Endometrium (tissue), 2 donors: ENCODE results near the gene ADRA1B.
A peak's percentile ranks its signal among the peaks of the same experiment; 100 is the strongest.
"Not testable (repeated sequence)": the region's sequence is repeated elsewhere in the genome, so short reads cannot be mapped to it uniquely, and the experiment has no call there.

Experiments
- FAIRE-seq: peaks from 2 replicates; lab custom pipeline; 2012; peaks lifted over from hg19 to GRCh38; lab: Jason Lieb, UNC
- donor health status: control.
- donor health status: control.

The ADRA1B gene

GRCh38 chr5:159971038-159971437 is 54.8 kb downstream of the ADRA1B start:
- no peak for FAIRE-seq

DNA sequence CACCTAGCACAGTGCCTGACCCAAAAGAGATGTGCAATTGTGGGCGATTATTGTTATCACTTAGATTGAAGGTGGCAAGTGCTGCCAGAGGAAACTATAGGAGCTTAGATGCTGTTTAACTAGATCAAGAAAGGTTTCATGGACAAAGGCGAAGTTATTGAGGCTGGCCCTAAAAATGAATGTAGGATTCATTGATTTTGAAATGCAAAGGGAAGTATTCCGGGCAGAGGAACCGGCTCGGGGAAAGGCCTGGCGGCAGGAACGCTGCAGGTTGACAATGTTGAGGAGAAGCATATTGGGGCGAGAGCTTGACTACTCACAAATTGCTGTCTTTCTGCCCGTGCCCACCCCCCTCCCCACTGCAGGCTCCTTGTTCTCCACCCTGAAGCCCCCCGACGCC is 55.2 kb downstream of the ADRA1B start:
- no peak for FAIRE-seq

DNA sequence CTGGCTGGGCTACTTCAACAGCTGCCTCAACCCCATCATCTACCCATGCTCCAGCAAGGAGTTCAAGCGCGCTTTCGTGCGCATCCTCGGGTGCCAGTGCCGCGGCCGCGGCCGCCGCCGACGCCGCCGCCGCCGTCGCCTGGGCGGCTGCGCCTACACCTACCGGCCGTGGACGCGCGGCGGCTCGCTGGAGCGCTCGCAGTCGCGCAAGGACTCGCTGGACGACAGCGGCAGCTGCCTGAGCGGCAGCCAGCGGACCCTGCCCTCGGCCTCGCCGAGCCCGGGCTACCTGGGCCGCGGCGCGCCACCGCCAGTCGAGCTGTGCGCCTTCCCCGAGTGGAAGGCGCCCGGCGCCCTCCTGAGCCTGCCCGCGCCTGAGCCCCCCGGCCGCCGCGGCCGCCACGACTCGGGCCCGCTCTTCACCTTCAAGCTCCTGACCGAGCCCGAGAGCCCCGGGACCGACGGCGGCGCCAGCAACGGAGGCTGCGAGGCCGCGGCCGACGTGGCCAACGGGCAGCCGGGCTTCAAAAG is 55.7 kb downstream of the ADRA1B start:
- no peak for FAIRE-seq

GRCh38 chr5:159972538-159973362 is 56.5 kb downstream of the ADRA1B start:
- FAIRE-seq: no peak

GRCh38 chr5:159975462-159976019 is 59.3 kb downstream of the ADRA1B start:
- FAIRE-seq: no peak

- no peak for FAIRE-seq
Observed at GRCh38 chr5:159976921-159977320, 60.6 kb downstream of the ADRA1B start.

GRCh38 chr5:159978358-159978757 is 62.1 kb downstream of the ADRA1B start:
- FAIRE-seq: no peak

DNA sequence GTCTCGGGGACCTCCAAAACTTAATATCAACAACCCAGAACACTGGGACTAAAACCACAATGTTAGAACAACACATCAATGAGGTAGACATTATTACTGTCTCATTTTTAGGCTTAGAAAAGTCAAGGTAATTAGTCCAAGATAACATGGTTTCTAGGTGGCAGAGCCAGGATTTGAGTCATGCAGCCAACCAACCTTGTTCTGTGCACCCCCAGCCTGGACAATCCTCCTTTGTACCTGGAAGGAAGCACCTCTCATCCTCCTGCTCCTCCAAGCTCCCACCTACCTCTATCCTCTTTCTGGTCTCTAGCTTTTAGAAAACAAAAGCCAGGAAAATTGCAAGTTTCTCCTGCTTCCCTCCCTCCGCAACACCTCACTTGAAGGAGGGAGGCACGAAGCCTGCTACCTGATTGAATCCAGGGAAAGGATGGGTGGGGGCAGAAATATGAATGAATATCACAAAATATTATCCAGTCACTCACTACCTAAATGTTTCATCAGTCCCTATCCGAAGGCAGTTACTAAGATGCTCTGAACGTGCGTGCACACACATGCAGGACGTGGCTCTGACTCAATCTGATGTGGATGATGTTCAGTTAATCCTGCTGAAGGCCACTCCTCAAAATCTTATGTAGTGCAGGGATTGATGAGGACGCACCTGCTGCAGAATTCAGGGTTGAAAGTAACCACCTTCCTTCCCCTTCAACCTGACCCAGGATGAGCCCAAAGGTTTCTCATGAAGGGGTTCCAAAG is 66.3 kb downstream of the ADRA1B start:
- no peak for FAIRE-seq

GRCh38 chr5:159987031-159987674 is 70.9 kb downstream of the ADRA1B start:
- no peak for FAIRE-seq

DNA sequence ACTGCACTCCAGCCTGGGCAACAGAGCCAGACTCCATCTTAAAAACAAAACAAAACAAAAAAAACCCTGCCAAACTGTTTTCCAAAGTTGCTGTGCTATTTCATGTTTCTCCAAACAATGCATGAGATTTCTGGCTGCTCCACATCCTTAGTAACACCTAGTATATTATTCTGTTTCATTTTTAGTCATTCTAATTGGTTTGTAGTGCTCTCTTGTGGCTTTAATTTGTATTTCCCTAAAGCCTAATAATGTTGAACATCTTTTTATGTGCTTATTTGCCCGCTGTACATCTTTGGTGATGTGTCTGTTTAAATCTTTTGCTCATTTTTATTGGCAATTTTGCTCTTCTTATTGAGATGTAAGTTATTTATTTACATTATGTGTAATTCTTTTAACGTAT is 74.2 kb downstream of the ADRA1B start:
- FAIRE-seq: no peak

DNA sequence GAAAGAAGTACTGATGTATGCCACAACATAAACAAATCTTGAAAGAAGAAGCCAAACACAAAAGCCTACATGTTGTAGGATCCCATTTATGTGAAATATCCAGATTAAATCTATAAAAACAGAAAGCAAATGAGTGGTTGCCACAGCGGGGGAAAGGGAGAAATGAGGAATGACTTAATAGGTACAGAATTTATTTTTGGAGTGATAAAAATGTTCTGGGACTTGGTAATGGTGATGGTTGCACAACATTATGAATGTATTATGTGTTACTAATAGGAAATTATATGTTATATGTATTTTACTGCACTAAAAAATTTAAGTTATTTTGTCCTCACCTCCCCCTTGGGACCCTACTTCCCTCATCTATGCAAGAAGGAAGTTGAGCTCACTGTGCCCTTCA is 76.3 kb downstream of the ADRA1B start:
- no peak for FAIRE-seq

DNA sequence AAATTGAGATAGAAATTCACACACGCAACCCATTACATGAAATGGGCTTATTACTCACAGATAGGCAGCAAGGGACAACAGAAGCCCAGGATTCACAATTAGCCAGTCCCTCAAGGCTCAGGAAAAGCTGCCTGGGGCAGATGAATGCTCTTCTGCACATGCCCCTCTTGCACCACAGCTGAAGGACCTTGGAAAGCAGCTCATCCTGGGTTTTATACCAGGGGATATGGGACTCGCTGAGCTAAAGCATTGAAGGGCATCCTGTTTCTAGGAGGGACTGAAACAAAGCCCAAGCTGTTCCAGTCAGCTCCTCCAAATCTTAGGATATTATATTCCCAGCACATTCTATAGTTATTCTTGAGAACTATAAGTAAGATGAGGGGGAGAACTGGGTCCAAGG is 76.9 kb downstream of the ADRA1B start:
- FAIRE-seq: no peak

DNA sequence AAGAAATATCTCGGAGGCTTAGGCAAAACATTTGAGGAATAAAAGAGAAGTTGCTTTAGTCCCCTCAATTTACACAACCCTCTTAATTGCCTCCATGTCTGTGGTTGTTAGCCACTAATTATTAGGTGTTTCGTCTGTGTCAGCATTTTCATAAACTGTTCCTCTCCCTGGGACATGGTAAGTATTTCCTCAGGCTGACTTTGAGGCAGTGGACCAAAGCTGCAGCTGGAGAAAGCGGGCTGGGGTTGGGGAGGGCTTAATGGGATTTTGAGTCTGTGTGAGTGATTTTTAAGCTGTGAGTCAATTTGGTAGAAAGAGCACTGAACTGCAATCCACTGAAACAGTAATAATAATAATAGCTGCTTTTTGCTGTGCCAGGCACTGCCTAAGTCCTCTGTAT is 79.6 kb downstream of the ADRA1B start:
- no peak for FAIRE-seq

- no peak for FAIRE-seq
Observed at GRCh38 chr5:160001457-160001856, 85.2 kb downstream of the ADRA1B start.

GRCh38 chr5:160007514-160007913 is 91.2 kb downstream of the ADRA1B start:
- no peak for FAIRE-seq

DNA sequence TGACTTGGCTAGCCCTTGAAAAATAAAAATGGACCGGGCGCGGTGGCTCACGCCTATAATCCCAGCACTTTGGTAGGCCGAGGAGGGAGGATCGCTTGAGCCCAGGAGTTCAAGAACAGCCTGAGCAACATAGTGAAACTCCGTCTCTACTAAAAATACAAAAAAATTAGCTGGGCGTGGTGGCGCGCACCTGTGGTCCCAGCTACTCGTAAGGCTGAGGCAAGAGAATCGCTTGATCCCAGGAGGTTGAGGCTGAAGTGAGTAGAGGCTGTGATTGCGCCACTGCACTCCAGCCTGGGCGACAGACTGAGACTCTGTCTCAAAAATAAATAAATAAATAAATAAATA is 92.2 kb downstream of the ADRA1B start:
- not testable (repeated sequence) for FAIRE-seq

DNA sequence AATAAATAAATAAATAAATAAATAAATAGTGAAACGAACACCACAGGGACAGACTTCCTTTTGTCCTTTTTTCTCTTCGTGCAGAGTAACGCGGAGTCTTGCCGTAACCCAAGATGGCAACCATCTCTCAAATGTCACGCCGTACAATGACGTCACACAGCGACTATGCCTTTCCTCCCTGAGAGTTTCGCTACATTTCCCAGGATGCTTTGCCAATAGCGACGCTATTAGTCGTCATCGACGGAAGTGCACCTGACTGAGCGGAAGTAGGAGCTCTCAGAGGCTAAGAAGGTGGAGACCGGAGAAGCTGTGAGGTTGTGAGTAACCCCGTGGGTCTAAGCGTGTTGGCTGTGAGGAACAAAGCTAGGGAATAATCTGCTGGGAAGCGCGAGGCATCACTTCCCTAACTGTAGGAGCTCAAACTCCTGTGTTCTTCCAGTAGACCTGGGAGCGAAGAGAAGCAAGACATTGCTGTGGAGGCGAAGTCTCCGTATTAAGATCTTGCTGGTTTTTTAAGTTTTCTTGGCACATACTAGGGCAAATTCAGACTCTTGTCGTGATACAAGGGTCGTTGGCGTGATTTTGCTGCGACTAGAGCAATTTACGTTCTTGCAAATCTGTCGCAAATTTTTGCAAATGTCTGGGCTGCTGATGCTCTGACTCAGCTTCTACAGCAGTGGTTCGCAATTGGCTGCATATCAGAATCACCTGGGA is 92.8 kb downstream of the ADRA1B start, which contains the start of gene TTC1:
Gene TTC1 (plus strand): TSS at position 263 of the 714 bp plus-strand sequence. CDS start 1,390 bp downstream, outside the sequence.
- FAIRE-seq: peak; percentile 99

- FAIRE-seq: no peak
Observed at GRCh38 chr5:160009591-160009989, 93.3 kb downstream of the ADRA1B start.

DNA sequence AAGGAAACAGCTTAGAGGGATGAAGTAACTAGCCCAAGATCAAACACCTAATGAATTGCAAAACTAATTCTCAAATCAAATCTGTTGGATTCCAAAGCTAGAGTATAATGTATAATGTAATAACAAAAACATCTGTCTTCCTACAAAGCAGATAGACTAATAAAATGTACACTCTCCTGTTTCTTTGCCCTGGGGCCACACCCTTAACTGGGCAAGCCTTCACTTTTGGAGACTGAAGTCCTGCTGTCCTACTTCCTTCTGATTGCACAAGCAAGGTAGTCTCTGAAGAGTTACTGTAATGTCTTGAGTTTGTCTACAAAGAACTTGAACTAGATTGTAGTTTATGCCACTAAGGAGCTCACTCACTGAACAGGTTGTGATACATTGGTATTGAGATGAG is 95.2 kb downstream of the ADRA1B start:
- no peak for FAIRE-seq

GRCh38 chr5:160014197-160014596 is 97.9 kb downstream of the ADRA1B start:
- FAIRE-seq: not testable (repeated sequence)

DNA sequence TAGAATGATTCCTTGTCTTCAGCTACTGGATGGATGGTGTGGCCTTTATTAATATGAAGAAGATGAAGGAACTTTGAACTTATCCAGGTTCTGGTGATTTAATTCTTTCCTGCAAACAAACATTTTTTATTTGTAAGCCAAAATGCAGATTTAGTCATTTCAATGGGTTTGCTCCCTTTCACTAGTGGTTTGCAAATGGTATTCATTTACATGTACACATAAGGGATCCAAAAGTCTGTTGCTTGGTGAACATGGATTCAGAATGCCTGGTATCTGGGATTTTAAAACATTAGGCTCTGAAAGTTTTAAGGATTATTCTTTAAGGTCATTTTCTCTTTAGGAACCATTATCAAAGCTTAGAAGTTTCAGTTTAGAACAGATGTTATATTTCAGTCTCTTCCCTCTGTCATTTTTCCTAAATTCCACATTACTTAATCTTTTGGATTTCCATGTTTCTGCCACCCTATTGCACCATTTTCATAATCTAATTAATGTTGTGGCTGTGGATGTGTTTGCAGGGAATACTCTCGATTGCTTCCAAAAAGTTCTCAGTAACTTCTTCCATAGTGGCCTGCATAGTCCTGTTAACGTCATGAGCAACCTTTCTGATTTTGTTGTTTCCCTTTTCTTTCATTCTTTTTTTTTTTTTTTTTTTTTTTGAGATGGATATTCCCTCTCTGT is 102.8 kb downstream of the ADRA1B start:
- no peak for FAIRE-seq
